HG02884 (cell line): ENCODE data around the gene TRIM5.
A peak's percentile ranks its signal among the peaks of the same experiment; 100 is the strongest.
"Not testable (repeated sequence)": the region's sequence is repeated elsewhere in the genome, so short reads cannot be mapped to it uniquely, and the experiment has no call there.

Source experiments
- ATAC-seq: cut with Tn5 transposase; IDR thresholded peaks from one replicate; pipeline ENCODE4 v1.9.1; 2021; ENCODE audit warnings: mild to moderate bottlenecking, moderate library complexity; ENCODE audit not compliant: unreplicated experiment

The TRIM5 gene, protein sequence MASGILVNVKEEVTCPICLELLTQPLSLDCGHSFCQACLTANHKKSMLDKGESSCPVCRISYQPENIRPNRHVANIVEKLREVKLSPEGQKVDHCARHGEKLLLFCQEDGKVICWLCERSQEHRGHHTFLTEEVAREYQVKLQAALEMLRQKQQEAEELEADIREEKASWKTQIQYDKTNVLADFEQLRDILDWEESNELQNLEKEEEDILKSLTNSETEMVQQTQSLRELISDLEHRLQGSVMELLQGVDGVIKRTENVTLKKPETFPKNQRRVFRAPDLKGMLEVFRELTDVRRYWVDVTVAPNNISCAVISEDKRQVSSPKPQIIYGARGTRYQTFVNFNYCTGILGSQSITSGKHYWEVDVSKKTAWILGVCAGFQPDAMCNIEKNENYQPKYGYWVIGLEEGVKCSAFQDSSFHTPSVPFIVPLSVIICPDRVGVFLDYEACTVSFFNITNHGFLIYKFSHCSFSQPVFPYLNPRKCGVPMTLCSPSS

GRCh38 chr11:5684646-5685362 is at the start of gene TRIM5:
TRIM5 (minus strand) TSS chr11:5685074; CDS start chr11:5680177, 4,897 bp downstream.
- ATAC-seq = peak; percentile 69

- no peak for ATAC-seq
These were observed 42.8 kb upstream of the TRIM5 start for GRCh38 chr11:5727691-5728090.

GRCh38 chr11:5726351-5726750 is 41.5 kb upstream of the TRIM5 start:
- ATAC-seq = no peak

DNA sequence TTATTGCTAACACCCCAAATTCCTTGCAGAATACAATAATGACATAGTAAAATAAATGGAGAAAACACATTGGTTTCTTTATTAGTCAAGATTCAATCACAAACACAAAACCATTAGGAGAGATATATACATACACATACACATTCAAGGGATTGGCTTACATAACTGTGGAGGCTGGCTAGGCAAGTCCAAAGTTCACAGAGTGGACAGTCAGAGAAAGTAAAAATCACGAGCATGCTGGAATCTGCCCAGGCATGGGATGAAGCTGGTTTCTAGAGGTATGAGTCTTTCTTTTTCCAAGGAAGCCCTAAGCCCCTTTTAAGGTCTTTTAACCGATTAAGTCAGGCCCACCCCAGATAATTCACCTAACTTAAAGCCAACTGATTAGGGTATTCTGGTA is 37.7 kb upstream of the TRIM5 start:
- ATAC-seq = no peak

DNA sequence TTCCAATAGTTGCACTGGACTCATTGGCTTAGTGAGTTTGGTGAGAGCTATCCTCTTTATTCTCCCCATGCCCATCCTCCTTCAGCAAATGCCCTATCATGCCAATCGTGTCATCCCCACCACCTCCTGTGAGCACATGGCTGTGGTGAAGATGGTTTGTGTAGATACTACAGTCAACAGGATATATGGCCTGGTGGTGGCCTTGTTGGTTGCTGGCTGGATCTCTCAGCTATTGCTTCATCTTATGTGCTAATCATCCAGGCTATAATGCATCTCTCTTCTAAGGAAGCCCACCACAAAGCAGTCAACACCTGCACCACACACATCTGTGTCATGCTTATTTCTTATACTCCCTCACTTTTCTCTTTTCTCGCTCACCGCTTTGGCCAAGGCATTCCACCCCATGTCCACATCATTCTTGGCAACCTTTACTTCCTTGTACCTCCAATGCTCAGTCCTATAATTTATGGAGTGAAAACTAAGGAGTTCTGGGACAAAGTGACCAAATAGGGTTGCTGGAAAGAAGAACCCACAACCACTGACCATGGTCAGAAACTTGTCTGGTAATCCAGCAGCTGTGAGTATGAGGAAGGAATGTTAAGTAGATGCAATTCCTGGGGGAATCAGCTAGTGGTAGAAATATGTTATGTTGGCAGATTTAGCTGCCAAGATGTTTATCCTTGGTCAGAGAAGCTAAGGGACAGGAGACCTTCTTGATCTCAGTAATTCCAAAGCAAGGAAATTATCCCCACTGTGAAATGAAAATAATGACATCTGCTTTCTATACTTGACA is 35.0 kb upstream of the TRIM5 start:
- no peak for ATAC-seq

DNA sequence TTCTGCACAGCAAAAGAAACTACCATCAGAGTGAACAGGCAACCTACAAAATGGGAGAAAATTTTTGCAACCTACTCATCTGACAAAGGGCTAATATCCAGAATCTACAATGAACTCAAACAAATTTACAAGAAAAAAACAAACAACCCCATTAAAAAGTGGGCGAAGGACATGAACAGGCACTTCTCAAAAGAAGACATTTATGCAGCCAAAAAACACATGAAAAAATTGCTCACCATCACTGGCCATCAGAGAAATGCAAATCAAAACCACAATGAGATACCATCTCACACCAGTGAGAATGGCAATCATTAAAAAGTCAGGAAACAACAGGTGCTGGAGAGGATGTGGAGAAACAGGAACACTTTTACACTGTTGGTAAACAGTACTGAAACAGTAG is 31.6 kb upstream of the TRIM5 start:
- not testable (repeated sequence) for ATAC-seq

GRCh38 chr11:5713695-5714094 is 28.8 kb upstream of the TRIM5 start:
- no peak for ATAC-seq

- ATAC-seq = no peak
These were observed 27.6 kb upstream of the TRIM5 start for GRCh38 chr11:5712507-5712906.

GRCh38 chr11:5705688-5706087 is 20.8 kb upstream of the TRIM5 start:
- ATAC-seq = no peak

- ATAC-seq = no peak
These were observed 19.1 kb upstream of the TRIM5 start for GRCh38 chr11:5703741-5704536.

GRCh38 chr11:5701055-5701577 is 16.2 kb upstream of the TRIM5 start:
- ATAC-seq = no peak

DNA sequence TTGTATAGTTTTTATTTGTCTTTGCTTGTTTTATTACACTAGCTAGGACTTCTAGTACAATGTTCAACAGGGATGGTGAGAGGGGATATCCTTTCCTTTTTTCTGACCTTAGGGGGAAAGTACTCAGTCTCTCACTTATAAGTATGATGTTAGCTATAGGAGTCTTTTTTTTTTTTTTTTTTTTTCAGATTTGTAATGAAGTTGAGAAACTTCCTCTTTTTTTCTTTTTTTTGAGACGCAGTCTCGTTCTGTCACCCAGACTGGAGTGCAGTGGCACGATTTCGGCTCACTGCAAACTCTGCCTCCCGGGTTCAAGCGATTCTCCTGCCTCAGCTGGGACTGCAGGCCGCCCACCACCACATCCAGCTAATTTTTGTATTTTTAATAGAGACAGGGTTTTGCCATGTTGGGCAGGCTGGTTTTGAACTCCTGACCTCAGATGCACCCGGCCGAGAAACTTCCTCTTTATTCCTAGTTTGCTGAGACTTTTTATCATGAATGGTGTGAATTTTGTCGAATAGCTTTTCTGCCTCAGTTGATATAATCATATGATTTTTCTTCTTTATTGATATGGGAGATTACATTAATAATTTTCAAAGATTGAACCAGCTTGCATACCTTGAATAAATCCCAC is 15.7 kb upstream of the TRIM5 start:
- ATAC-seq = no peak

- ATAC-seq = no peak
These were observed 13.4 kb upstream of the TRIM5 start for GRCh38 chr11:5698281-5698680.

DNA sequence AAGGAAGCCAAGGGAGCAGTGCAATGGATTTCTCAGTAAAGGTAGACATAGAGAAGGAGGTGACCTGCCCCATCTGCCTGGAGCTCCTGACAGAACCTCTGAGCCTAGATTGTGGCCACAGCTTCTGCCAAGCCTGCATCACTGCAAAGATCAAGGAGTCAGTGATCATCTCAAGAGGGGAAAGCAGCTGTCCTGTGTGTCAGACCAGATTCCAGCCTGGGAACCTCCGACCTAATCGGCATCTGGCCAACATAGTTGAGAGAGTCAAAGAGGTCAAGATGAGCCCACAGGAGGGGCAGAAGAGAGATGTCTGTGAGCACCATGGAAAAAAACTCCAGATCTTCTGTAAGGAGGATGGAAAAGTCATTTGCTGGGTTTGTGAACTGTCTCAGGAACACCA is 11.3 kb upstream of the TRIM5 start:
- no peak for ATAC-seq

GRCh38 chr11:5695580-5695979 is 10.7 kb upstream of the TRIM5 start:
- no peak for ATAC-seq

- ATAC-seq = no peak
These were observed 9.8 kb upstream of the TRIM5 start for GRCh38 chr11:5694642-5695041.

DNA sequence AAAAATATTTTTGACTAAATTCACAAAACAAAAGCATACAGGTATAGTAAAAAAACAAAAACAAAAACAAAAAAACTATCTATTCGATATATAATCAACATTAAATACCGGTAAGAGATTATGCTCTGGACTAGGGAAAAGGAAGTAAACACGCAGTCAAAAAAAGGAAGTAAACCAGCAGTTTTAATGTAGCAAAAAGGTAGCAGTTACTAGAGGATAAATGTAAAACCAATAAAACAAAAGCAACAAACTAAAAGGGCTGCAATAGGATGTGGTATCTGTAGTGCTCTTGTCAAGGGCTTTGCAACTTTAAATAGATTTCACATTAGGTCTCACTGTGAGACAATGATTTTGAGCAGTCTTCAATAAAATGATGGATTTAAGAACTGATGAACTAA is 7.1 kb upstream of the TRIM5 start:
- no peak for ATAC-seq

DNA sequence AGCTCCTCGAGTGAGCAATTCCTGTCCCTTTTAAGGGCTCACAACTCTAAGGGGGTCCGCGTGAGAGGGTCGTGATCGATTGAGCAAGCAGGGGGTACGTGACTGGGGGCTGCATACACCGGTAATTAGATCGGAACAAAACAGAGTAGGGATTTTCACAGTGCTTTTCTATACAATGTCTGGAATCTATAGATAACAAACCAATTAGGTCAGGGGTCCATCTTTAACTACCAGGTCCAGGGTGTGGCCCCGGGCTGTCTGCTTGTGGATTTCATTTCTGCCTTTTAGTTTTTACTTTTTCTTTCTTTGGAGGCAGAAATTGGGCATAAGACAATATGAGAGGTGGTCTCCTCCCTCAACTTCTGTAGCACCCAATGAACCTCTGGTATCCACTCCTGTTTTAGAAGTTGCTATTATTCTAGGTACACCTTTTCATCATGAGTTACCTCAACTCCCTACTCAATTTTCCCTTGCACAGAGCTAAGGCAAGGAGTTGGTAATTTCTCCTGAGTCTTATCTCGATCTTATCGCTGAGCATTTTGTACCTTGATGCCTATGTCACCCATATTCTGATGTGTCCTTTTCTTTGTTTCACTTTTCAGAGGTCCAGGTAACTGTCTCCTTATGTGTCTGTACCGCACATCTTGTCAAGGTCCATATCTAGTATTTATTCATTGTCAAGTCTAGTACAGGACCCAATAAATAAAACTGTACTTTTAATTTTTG is 6.5 kb upstream of the TRIM5 start:
- ATAC-seq = not testable (repeated sequence)

DNA sequence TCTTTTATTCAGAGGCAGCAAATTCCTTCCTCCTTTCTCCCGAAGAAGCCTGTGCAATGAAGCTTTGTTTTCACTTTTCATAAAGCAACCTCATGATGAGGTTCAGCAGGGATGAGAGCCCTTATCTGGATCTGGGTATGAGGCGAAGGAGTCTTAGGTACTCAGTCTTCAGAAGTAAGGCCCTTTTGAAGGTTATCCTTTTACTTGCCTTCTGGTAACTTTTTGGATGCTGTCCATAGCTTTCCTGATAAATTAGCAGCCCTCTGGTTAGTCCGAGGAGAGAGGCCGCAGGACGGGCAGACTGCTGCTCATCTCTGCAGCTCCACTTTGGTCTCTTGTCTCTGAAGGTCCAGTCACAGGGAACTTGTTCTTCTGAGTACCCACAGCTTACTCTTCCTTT is 5.9 kb upstream of the TRIM5 start:
- no peak for ATAC-seq
